NCI-H146 treated with DMSO at 0.1 percent for 48 hours (cell line): Measurements from ENCODE around the gene SHROOM3.

Experiments used
- DNase-seq: peaks from one replicate; lab custom pipeline; 2025; ENCODE audit not compliant: unreplicated experiment; lab: John Stamatoyannopoulos, UW

Gene SHROOM3

DNA sequence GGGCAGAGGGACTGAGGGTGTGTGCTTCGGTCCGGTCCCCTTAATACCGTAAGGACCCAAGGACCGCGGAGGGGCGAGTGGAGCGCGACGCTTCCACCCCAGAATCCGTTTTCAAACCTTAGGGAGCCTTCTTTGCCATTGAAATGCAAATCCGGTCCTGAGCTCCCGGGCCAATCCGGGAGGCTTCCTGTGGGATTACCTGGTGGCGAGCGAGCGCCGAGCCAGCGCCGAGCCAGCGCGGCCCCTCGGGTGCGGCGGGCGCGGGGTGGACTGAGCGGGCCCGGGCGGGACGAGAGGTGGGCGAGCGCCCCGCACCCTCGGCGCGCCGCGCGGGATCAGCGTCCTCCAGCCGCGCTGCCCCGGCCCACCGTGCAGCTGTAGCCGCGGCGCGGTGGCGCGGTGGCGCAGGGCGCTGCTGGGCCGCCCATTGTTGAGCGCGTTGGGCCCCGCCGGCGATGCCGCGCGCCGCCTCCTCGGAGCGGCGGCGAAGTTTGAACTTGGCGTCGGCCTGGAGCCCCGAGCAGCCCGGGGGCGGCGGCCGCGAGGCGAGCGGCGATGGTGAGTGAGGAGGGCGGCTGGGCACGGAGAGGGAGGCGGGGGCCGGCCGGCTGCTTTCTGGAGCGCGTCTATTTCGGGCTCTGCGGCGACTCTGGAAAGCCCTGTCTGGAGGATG, 254.3 kb downstream of the SHROOM3 start:
- peak; percentile 70 for DNase-seq

DNA sequence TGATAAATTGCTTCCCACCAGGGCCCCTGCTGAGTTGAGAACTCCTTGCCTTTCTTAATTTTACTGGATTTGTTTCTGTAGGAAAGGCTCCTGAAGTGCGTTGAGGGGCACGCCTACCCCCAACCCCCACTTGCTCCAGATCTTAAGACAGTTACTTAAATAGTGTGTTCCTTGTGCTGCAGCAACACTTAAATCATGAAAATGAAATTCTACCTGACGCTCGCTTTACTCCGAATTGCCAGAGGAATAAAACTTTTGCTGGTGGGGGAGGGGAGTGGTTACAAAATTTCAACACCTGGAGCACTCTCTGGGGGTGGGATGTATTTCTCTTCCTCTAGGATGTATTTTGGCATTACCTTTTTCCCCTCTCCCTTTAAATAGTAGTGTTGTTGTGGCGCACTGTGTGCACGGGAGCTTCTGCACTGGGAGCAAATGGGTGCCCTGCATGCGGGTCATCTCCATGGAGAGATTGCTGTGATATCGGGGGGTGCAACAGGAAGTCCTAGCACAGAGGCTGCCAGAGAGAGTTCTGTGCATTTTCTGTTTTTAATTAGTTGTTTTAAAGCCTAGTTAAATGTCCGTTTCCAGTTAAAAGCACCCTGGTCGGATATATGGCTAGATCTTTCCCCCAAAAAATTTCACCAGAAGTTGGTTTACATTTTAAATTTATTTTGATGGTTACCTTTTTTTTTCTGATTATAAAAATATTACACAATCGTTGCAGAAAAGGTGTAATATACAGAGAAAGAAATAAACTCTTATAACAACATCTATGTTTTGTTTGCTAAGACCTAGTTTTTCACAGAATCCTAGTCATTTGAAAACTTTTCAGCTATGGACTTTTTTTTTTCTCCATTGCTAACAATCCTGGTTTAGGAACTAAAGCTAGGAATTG, 255.2 kb downstream of the SHROOM3 start:
- DNase-seq, result peak; percentile 38

DNA sequence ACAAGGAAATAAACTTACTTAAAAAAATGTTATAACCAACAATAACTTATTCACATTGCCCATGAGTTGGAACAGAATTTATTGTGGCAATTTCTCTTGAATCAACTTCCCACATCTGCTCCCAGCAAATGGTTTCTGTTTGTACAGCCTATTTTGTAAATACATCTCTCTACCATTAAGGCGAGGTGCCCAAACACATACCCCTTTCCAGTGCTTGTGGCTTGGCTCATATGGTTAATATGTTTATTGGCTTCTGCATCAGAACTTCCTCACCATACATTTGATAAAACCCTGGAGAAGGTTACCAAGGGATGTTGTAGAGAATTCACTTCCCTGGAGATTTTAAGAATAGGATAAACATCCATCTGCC, 255.9 kb downstream of the SHROOM3 start:
- DNase-seq, result no peak

- DNase-seq, result no peak
These were observed 257.0 kb downstream of the SHROOM3 start for GRCh38 chr4:76691807-76692582.

- DNase-seq, result no peak
These were observed 257.7 kb downstream of the SHROOM3 start for GRCh38 chr4:76692761-76693160.

DNA sequence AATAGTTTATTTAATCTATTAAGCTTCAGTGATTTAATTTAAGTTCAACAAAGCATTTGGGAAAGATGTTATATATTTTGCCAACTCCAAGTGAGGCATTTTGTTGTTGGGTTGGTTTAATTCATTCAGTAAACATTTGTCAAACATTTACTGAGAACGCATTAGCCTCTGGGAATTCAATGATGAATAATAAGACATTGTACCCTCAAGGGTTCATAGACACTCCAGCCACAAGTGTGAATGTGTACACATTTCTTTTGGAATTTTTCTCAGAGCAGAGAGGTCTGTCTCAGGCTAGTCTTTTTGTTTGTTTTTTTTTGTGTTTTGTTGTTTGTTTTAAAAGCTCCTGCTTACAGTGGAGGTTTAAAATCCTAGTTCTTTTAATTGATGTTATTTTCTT, 259.0 kb downstream of the SHROOM3 start:
- no peak for DNase-seq

- DNase-seq, result peak; percentile 49
These were observed 261.1 kb downstream of the SHROOM3 start for GRCh38 chr4:76696109-76696508.

DNA sequence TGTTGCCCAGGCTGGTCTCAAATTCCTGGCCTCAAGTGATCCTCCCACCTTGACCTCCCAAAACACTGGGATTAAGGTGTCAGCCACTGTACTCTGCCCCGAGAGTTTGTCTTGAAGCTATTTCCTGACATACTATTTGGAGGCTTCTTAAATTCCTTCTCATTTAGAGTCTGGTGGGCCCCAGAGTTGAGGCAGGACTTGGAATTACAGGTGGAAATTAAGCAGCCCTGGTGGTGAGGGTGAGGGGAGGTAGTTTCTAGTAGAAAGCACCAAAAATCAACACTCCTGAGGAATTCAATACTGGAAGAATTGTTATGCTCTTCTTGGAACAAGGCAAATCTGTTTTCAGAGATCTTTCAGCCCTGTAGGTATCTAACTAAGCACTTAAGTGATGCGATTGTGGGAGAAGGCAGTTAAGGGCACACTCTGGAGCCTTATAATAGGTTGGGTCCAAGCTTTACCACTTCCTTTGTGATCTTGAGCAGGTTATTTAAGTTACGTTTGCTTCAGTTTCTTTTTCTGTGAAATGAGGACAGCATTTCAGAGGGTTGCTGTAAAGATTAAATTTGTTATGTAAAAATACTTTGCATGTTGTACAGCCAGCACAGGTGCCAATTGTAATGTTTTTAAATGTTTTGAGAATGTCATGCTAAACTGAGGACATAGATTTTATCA, 262.2 kb downstream of the SHROOM3 start:
- DNase-seq, result no peak

GRCh38 chr4:76698141-76698540, 263.1 kb downstream of the SHROOM3 start:
- no peak for DNase-seq

DNA sequence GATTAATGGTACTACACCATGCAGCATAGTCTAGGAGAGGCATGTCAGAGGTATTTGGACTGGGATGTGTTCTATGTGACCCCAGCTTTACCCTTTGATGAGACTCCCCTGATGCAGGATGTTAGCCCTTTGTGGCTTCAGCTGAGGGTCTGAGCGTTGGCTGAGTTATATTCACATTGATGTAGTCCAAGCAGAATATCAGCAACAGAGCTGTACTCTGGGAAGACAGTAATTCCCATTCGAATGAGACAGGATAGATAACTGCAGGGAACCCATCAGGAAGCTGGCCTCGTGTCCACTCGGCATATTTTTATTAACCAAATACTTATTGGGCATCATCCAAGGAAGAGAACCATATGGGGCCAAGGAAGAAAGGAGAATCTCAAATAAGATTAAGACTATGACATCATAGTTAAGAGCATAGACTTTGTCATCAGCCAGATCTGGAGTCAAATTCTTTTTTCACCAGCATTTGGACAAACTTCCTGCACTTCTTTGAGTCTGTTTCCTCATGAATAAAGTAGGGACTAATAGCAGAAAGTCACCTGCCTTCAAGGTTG, 264.8 kb downstream of the SHROOM3 start:
- DNase-seq, result no peak

DNA sequence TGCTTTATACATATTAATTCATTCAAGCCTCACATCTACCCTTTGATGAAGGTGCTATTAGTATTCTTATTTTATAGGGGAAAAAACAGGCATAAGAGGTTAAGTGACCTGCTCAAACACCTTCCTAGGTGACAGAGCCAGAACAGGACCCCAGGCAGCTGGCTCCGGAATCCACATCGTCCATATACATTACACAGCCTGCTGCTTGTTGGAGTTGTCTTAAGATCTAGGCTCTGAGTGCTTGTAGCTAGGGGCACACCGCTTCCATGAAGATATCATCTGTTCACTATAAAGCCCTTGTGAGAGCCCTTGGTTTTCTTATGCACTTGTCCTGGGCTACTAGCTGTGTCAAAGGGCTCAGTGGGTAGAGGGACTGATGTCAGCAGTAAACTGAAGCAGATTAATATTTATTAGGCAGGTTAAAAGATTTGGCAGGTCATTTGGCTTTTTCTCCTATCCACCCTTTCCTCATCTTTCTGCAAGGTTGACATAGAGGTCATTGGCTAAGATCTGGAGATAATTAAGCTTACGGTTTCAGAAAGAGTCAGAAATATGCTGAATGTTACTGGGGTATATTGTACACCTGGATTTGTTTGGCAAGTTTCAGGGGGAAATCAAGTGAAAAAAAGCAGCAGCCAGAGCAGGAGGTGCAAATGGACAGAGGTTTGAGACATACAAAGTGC, 267.6 kb downstream of the SHROOM3 start:
- no peak for DNase-seq

- DNase-seq, result no peak
These were observed 268.1 kb downstream of the SHROOM3 start for GRCh38 chr4:76703123-76703490.

DNA sequence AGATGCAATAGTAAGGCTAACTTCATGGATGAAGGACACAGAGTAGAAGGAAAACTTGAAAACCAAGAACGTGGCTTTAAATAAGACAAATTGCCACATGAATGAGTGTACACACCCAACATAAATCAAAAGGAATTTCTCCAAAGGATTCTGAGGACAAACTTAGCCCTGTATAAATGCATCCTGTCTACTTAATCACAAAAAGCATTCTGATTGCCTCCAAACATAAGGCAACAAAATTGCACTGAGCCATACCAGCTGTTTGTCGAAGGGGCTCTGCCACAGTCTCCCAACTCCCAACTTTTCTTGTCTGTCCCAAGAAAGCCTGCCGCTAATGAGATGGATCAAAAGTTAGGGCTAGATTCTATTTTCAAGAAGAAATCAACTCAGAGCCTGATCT, 268.6 kb downstream of the SHROOM3 start:
- no peak for DNase-seq

DNA sequence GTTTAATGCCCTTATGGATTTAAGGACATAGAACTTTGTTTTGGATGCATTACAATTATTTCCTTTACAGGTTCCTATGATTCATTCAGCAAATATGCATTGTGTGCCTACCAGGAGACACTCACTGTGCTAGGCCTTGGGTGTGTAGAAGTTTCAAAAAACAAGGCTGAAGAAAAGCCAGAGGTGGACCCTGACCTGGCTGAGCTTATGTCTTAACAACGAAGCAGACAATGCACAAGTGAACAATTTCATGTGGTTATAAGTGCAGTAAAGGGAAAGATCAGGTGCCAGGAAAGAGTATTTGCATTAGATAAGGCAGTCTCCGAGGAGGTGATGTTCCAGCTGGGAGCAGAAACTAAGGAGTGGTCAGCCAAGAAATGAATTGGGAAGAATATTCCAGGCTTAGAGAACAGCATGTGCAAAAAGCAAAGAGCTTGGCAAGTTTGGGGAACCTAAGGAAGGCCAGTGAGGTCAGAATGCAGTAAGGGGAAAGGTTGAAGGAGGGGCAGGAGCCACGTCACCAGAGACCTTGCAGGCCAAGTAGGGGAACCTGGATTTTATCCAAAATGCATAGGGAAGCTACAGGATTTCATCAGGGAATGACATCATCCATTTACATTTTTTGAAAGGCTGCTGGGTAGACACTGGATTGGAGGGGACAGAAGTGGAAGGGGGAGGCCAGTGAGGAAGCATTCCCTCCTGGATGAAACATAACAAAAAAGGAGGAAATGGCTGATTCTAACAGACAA, 269.3 kb downstream of the SHROOM3 start:
- DNase-seq, result no peak

GRCh38 chr4:76705472-76705871, 270.4 kb downstream of the SHROOM3 start:
- DNase-seq, result no peak

GRCh38 chr4:76706581-76706980, 271.6 kb downstream of the SHROOM3 start:
- no peak for DNase-seq

- DNase-seq, result no peak
These were observed 274.1 kb downstream of the SHROOM3 start for GRCh38 chr4:76708971-76709771.

DNA sequence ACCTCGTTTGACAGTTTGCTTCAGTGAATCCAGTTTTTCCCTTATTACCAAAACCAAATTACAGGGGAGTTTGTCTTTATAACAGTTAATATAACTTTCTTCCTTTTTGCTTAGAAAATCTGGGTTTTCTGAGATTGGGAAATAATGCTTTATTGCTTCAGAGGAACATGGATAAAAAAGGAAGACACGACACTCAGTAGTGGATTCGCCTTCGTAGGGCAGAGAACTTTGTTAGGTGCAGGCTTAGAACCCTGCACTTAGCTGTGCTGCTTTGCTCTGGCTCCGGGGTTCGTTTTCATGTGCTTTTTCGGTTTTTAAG, 274.7 kb downstream of the SHROOM3 start:
- no peak for DNase-seq

DNA sequence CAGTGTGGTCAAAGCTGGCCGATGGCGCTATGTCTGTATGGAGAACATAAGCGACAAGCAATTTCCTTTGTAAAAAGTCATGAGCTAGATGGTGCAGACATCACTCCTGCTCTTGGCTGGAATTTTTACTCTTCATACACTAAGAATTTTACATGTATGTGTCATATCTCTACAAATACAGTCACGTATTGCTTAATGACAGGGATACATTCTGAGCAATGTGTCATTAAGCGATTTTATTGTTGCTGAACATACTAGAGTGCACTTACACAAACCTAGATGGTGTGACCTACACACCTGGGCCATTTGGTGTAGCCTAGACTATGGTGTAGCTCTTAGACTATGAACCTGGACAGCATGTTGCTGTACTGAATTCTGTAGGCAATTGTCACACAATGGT, 277.5 kb downstream of the SHROOM3 start:
- no peak for DNase-seq
